Erythroblast (primary cell): ENCODE data around the gene CTNND2.

Source experiments
- GATA1 ChIP-seq: IDR thresholded peaks from 2 replicates; pipeline ENCODE4 v1.6.1; 2011; ENCODE audit warnings: low read depth, mild to moderate bottlenecking, control low read depth, low read length, moderate library complexity
- POLR2A ChIP-seq: IDR thresholded peaks from 2 replicates; pipeline ENCODE4 v1.6.1; 2011; ENCODE audit warnings: mild to moderate bottlenecking, low read length

- TF ChIP-seq POLR2A (no peak), GATA1 (no peak)
Observed at GRCh38 chr5:11385901-11386293, 518.3 kb downstream of the CTNND2 start.
